Right atrium auricular region (tissue), 2 donors: ENCODE results near the gene MMEL1. TPM values are rescaled to one million over a fixed set of nuclear protein-coding genes. Genes with fewer than 3 reads are reported as not detected.

Experiments
- DNase-seq: peaks from one replicate; pipeline ENCODE4 v3.0.0-alpha.2; 2019; ENCODE audit warnings: low spot score
- H3K27ac ChIP-seq, 2 donors: fragments of 200-600 bp; sonication (generic); 1 replicate in 1 of 2; 2 replicates in 1 of 2; pipeline ENCODE4 v1.5.1; 2016 to 2019
- H3K27me3 ChIP-seq, 2 donors: fragments of 200-600 bp; sonication (generic); one replicate each; pipeline versions ENCODE4 v1.5.1 to v1.6.0; 2017 to 2019
- H3K36me3 ChIP-seq: fragments of 200-600 bp; sonication (generic); one replicate; pipeline ENCODE4 v1.5.1; 2016
- H3K4me1 ChIP-seq, 2 donors: fragments of 200-600 bp; sonication (generic); one replicate each; pipeline versions ENCODE4 v1.5.1 to v1.6.0; 2017 to 2019
- H3K4me3 ChIP-seq, 2 donors: fragments of 200-600 bp; sonication (generic); 1 replicate in 1 of 2; 2 replicates in 1 of 2; pipeline ENCODE4 v1.5.1; 2017 to 2019; ENCODE audit warnings: mild to moderate bottlenecking in 1 of 2, moderate library complexity in 1 of 2
- H3K9me3 ChIP-seq, 2 donors: fragments of 200-600 bp; sonication (generic); one replicate each; pipeline ENCODE4 v1.5.1; 2019
- CTCF ChIP-seq, 2 donors: fragments of 200-600 bp; sonication (generic); IDR thresholded peaks; one replicate each; pipeline ENCODE4 v1.5.1; 2019; ENCODE audit warnings: antibody characterized with exemption in 2 of 2
- total RNA-seq, 2 donors: library from RNA; depleted of rRNA; stranded (reverse); fragments of >200 nt; gene quantifications; one replicate each; pipeline ENCODE4 v1.1.0, GENCODE V29; 2016

The MMEL1 gene
- total RNA-seq, 2 donors from 2014 or later = not detected

GRCh38 chr1:2544093-2544874 lies 88.5 kb downstream of the MMEL1 start:
- Histone ChIP-seq H3K27me3 (no peaks in the 10 kb centered on the region), H3K4me1 (peaks cover 0 to 68% of the 10 kb centered on the region in 2 donors), H3K36me3 (no peaks in the 10 kb centered on the region), H3K9me3 (no peaks in the 10 kb centered on the region), H3K4me3 (no peak overlapping the region), H3K27ac (peak overlapping the region; percentile 92 to 94)
- no peak for TF ChIP-seq CTCF (IDR thresholded peaks at IDR 0.05)
- DNase-seq = no peak

GRCh38 chr1:2543543-2544092 lies 89.2 kb downstream of the MMEL1 start:
- H3K4me3 ChIP-seq = no peak overlapping the region
- TF ChIP-seq CTCF (IDR thresholded peaks at IDR 0.05) = no peak
- no peaks in the 10 kb centered on the region for H3K9me3 ChIP-seq
- peak overlapping the region in 1 of 2 donors; percentile 92 for H3K27ac ChIP-seq
- H3K27me3 ChIP-seq = no peaks in the 10 kb centered on the region
- peaks cover 0 to 63% of the 10 kb centered on the region in 2 donors for H3K4me1 ChIP-seq
- H3K36me3 ChIP-seq = no peaks in the 10 kb centered on the region
- DNase-seq = no peak

- H3K36me3 ChIP-seq = no peaks in the 10 kb centered on the region
- H3K27ac ChIP-seq = no peak overlapping the region
- peaks cover 0 to 51% of the 10 kb centered on the region in 2 donors for H3K4me1 ChIP-seq
- no peak for DNase-seq
- no peaks in the 10 kb centered on the region for H3K9me3 ChIP-seq
- no peak for TF ChIP-seq CTCF (IDR thresholded peaks at IDR 0.05)
- no peak overlapping the region for H3K4me3 ChIP-seq
- no peaks in the 10 kb centered on the region for H3K27me3 ChIP-seq
These were observed 90.4 kb downstream of the MMEL1 start for GRCh38 chr1:2542246-2542915.

- H3K27ac ChIP-seq = no peak overlapping the region
- H3K9me3 ChIP-seq = no peaks in the 10 kb centered on the region
- H3K36me3 ChIP-seq = no peaks in the 10 kb centered on the region
- no peak for TF ChIP-seq CTCF (IDR thresholded peaks at IDR 0.05)
- DNase-seq = no peak
- no peak overlapping the region for H3K4me3 ChIP-seq
- H3K27me3 ChIP-seq = no peaks in the 10 kb centered on the region
- peaks cover 0 to 45% of the 10 kb centered on the region in 2 donors for H3K4me1 ChIP-seq
These were observed 91.1 kb downstream of the MMEL1 start for GRCh38 chr1:2541619-2542245.

- no peak overlapping the region for H3K27ac ChIP-seq
- DNase-seq = no peak
- H3K9me3 ChIP-seq = no peaks in the 10 kb centered on the region
- no peaks in the 10 kb centered on the region for H3K36me3 ChIP-seq
- H3K4me1 ChIP-seq = peaks cover 0 to 37% of the 10 kb centered on the region in 2 donors
- no peak overlapping the region for H3K4me3 ChIP-seq
- TF ChIP-seq CTCF (IDR thresholded peaks at IDR 0.05) = no peak
- no peaks in the 10 kb centered on the region for H3K27me3 ChIP-seq
These were observed 91.9 kb downstream of the MMEL1 start for GRCh38 chr1:2540816-2541492.
